Measurements from ENCODE around the gene GOLGA5. TPM values are rescaled to one million over a fixed set of nuclear protein-coding genes. Genes with fewer than 3 reads are reported as not detected.
"Not testable (repeated sequence)": the region's sequence is repeated elsewhere in the genome, so short reads cannot be mapped to it uniquely, and the experiment has no call there.

The GOLGA5 gene
- total and polyA plus RNA-seq, 8 donors: 35.7 to 39.9 (median 36.9) TPM

DNA sequence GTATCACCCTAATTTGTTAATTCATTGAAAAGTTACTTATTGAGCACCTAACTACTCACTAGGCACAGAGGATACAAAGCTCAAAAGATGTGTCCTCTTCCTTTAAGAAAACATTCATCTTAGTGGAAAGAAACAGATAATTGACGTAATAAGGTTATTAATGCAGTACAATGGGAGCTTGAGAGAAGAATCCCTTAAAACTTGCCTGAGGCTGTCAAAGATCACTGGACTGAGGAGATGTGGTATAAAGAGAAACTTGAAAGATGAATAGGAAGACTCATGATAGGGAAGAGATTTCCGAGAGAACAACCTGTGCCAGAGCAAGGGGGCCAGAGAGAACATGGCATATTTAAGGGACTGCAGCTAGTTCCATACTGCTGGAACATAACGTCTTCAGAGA, 19.1 kb downstream of the GOLGA5 start:
- no peak for DNase-seq
- intact Hi-C loops (cut with DNase I): no loop called here
- no peaks in the 10 kb centered on the region for H3K4me1 ChIP-seq
- peaks cover 4 to 100% of the 10 kb centered on the region in 2 donors for H3K36me3 ChIP-seq
- H3K4me3 ChIP-seq: no peak overlapping the region
- no peak for TF ChIP-seq CTCF (IDR thresholded peaks at IDR 0.05)
- ATAC-seq: no peak
- H3K27me3 ChIP-seq: no peaks in the 10 kb centered on the region
- H3K27ac ChIP-seq: no peak overlapping the region
- no peaks in the 10 kb centered on the region for H3K9me3 ChIP-seq

- intact Hi-C loops (cut with DNase I): no loop called here
- no peak for TF ChIP-seq CTCF (IDR thresholded peaks at IDR 0.05)
- no peaks in the 10 kb centered on the region for H3K27me3 ChIP-seq
- peaks cover 0 to 97% of the 10 kb centered on the region in 2 donors for H3K36me3 ChIP-seq
- no peaks in the 10 kb centered on the region for H3K9me3 ChIP-seq
- H3K4me1 ChIP-seq: no peaks in the 10 kb centered on the region
- no peak for DNase-seq
- H3K27ac ChIP-seq: no peak overlapping the region
- no peak overlapping the region for H3K4me3 ChIP-seq
- ATAC-seq: no peak
Measured at GRCh38 chr14:92819011-92819597, 25.0 kb downstream of the GOLGA5 start.

- intact Hi-C loops (cut with DNase I): not testable (repeated sequence)
Measured at GRCh38 chr14:92819680-92820535, 25.8 kb downstream of the GOLGA5 start.

DNA sequence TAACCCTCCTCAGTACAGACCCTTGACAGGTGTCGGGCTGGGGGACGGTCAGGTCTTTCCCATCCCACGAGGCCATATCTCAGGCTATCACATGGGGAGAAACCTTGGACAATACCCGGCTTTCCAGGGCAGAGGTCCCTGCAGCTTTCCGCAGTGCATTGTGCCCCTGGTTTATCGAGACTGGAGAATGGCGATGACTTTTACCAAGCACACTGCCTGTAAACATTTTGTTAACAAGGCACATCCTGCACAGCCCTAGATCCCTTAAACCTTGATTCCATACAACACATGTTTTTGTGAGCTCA, 26.4 kb downstream of the GOLGA5 start:
- ATAC-seq; H3K9me3 ChIP-seq; intact Hi-C loops (cut with DNase I); DNase-seq; H3K4me1 ChIP-seq; H3K27ac ChIP-seq; H3K4me3 ChIP-seq; H3K27me3 ChIP-seq: not testable (repeated sequence)
- H3K36me3 ChIP-seq: peaks cover 0 to 97% of the 10 kb centered on the region in 2 donors

More at GRCh38 chr14:92819680-92820535, 25.8 kb downstream of the GOLGA5 start:
- not testable (repeated sequence) for H3K4me1 ChIP-seq, H3K27ac ChIP-seq, DNase-seq, H3K9me3 ChIP-seq, H3K27me3 ChIP-seq, H3K4me3 ChIP-seq, ATAC-seq
- peaks cover 0 to 97% of the 10 kb centered on the region in 2 donors for H3K36me3 ChIP-seq

DNA sequence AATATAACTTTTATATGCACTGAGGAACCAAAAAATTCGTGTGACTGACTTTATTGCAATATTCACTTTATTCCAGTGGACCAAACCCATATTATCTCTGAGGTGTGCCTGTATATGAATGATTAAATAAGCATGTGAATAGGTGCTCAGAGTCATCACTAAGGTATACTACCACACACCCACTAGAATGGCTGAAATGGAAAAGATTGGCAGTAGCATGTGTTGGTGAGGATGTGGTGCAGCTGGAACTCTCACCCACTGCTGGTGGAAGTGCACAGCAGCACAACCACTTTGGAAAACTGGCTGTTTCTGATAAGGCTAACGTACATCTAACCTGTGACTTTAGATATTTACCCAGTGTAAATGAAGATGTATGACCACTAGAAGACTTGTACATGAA, 36.8 kb downstream of the GOLGA5 start:
- Histone ChIP-seq H3K36me3 (peaks cover 0 to 96% of the 10 kb centered on the region in 2 donors), H3K27ac (no peak overlapping the region), H3K27me3 (no peaks in the 10 kb centered on the region), H3K4me3 (no peak overlapping the region), H3K4me1 (no peaks in the 10 kb centered on the region), H3K9me3 (no peaks in the 10 kb centered on the region)
- TF ChIP-seq CTCF (IDR thresholded peaks at IDR 0.05): no peak
- intact Hi-C loops (cut with DNase I): no loop called here
- no peak for DNase-seq
- ATAC-seq: no peak

- no peaks in the 10 kb centered on the region for H3K4me1 ChIP-seq
- H3K27me3 ChIP-seq: no peaks in the 10 kb centered on the region
- H3K9me3 ChIP-seq: no peaks in the 10 kb centered on the region
- no peak for ATAC-seq
- intact Hi-C loops (cut with DNase I): no loop called here
- no peak overlapping the region for H3K4me3 ChIP-seq
- peaks cover 0 to 96% of the 10 kb centered on the region in 2 donors for H3K36me3 ChIP-seq
- H3K27ac ChIP-seq: no peak overlapping the region
- no peak for DNase-seq
- TF ChIP-seq CTCF (IDR thresholded peaks at IDR 0.05): no peak
Measured at GRCh38 chr14:92832137-92832700, 38.1 kb downstream of the GOLGA5 start.

Data from left lung (tissue), 10 donors.